HG02588 (cell line): ENCODE results near the gene DGKG.

ENCODE experiments used
- ATAC-seq: cut with Tn5 transposase; IDR thresholded peaks from one replicate; pipeline ENCODE4 v1.9.1; 2021; ENCODE audit warnings: mild to moderate bottlenecking, moderate library complexity; ENCODE audit not compliant: unreplicated experiment

The DGKG gene

DNA sequence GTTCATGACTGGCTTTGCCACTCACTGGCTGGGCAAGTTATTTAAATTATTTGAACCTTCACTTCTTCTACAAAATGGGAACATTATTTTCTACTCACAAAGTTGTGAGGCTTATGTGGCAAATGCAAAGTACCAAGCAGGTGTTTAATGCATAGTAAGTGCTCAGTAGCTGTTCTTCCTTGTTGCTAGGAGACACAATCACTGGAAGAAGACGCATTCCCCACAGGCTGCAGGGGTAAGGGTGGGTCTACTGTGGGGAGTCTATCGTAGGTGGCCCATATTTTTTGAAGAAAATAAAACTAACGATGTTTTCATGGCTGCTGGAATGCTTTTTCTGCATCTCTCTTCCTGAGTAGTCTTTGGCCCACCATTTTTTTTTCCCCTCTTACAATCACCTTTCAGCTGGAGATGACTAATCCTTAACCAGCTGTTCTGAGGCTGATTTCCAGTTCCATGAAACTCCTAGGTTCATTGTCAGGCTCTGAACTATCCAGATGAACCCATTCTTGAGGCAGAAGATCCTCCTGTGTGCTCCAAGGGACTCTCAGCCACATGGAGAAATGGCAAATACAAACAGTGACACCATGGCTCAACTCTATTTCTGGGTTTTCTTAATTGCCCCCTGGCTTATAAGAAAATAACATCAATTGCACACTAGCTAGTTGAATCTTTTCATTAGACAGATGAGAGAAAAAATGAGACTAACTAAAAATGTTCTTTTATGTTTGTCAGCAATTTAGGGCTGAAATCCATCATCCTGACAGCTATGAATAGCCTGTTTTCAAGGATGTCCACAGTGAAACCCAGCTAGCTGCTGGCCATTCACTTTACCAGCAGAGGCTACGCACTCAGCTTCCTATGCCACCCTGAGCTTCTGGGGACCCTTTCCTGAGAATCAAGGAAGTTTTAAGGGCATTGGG lies 144.9 kb downstream of the DGKG start:
- peak; percentile 24 for ATAC-seq

DNA sequence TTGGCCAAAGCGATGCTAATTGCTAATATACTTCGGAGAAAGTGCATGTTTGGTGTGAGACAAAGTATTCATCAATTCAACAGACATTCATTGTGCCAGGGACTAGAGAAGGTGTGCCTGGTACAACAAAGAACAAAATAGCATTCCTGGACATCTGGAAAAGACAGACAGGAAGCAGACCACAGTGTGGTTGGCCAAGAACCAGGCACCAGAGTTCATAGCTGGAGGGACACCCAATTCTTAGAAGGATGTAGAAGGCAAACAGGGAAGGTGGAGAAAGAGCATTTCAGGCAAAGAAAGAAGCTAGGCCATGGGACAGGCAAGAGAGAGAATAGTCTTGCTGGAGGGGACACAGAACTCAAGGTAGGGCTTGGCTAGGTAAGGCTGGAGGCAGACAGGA lies 147.4 kb downstream of the DGKG start:
- no peak for ATAC-seq

- ATAC-seq, result no peak
Measured at GRCh38 chr3:186213946-186214345, 148.1 kb downstream of the DGKG start.

GRCh38 chr3:186212611-186213010 lies 149.4 kb downstream of the DGKG start:
- no peak for ATAC-seq

DNA sequence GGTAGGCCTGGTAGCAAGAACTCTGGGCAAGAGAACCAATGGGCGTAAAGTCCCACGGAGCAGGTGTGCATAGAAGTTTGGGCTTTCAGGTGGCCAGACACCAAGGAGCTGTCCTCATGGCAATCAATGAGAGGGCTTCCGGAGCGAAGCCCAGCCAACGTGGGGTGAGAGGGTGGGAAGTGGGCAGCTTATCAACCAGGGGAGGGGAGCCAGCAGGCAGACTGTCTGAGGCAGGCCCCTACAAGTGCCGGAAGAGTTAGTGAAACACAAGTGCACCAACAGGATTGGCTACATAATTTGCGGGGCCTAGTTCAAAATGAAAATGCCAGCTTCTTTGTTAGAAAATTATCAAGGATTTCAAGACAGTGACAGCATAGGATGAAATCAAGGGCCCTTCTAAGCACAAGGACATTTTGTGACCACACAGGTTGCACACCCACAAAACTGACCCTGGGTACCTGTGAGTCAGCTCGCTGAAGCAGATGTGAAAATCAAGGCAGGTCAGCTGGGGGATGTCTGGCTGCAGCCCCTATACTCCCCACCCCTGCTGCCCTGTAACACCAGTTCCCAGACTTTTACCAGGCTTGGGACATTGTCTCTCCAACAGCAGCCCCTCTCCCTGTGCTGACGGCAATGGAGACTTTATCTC lies 151.1 kb downstream of the DGKG start:
- ATAC-seq, result no peak

- no peak for ATAC-seq
Measured at GRCh38 chr3:186209810-186210752, 152.0 kb downstream of the DGKG start.

GRCh38 chr3:186208296-186208989 lies 153.6 kb downstream of the DGKG start:
- no peak for ATAC-seq

DNA sequence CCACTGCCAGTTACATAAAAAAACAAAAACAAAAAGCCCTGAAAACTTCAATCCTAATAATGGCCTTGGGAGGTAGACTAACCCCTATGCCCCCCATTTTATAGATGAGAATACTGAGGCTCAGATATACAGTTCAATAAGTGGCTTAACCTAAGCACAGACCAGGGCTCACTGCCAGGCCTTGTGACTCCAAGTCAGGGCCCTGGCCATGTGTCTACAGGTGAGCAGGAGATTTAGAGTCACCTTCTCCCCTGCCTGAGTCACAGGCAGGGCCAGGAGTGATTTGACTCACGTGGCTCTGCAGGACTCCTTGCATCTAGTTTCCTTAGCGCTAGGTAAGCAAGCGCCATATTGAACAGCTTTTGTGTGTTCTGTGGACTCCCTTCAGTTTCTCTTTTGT lies 154.5 kb downstream of the DGKG start:
- no peak for ATAC-seq

DNA sequence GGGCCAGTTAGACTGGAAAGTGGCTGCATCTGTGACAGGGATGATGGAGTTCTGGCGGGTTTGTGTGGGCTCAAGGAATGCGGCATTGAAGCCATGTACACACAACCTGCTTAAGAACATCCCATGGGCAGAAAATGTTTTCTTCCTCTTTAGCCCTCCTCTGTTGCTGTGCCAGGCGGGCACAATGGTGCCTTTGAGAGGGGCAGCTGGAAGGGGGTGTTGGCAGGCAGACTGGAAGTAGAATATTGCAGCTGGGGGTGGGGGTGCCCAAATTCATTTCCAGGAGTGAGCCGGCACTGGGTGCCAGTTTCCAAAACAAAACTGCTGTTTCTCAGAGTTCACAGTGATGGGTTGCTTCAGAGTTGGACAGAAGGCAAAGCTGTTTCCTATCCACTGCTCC lies 161.3 kb downstream of the DGKG start:
- ATAC-seq, result no peak

GRCh38 chr3:186198442-186198841 lies 163.6 kb downstream of the DGKG start:
- no peak for ATAC-seq

- no peak for ATAC-seq
Measured at GRCh38 chr3:186194451-186194811, 167.6 kb downstream of the DGKG start.

- ATAC-seq, result no peak
Measured at GRCh38 chr3:186193534-186194450, 168.2 kb downstream of the DGKG start.

DNA sequence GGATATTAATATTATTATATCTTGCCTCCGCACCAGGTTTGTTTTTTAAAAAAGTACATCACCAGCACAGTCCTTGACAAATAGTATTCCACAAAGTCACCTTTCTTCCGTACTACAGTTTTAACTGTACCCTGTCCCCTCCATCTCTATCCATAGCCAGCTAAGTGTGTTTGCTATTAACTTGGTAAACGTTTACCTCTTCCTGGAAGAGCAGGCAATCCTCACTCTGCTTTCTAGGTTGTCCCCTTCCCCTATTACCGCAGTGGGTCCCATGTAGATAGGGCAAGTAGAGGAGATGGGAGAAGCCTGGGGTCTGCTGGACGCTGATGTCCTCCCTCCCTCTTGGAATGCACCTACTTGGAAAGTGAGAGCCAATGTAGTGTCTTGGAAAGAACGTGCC lies 169.2 kb downstream of the DGKG start:
- ATAC-seq, result no peak

DNA sequence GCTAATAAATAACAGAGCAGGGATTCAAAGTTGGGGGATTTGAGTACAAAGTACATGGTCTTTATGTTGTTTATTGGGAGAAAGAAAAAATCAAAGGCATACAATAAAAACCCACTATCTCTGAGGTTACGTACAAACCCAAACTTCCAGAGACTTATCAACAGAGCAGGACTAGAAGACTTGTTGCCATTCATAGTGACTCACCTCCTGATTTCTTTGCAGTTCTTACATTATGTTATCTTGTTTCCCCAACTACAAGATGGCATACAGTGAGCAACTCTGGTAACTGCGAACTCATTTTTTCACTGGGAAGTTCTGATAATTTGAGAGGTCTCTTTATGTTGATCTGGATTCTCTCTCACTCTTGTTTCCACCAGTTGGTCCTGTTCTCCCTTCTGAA lies 172.5 kb downstream of the DGKG start:
- no peak for ATAC-seq

DNA sequence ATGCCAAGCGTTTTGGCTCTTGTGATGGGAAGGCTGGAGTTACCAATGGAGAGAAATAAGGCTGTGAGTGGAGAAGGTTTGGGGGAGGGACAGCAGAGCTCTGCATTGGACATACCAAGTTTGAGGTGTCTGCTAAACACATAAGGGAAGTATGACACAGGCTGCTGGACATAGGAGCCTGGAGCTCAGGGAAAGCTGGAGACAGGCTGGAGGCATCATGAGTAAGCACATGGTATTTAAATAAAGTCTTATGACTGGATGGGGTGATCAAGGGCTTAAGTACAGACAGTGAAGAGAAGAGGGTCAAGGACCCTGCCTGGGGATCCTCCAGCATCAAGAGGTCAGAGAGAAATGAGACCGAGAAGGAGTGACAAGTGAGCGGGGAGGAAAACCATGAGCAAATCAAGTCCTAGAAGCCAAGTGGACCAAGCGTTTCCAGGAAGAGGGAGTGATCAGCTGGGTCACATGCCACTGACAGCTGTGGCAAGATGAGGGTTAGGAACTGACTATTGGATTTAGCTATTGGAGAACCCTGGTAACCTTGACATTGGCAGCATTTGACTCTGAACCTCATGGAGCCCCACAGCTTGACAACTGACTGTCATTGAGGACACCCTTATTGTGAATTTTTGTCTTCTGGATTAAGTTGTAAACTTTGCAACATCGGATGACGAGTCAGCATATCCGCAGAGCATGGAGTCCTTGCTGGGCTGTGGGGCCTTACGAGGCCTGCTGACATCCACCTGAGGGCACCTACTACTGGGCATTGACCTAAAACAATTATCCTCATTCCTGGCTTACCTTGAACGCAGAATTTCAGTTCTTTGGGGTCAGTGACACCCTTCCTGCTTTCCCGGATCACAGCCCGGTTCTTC lies 174.4 kb downstream of the DGKG start:
- ATAC-seq, result no peak

DNA sequence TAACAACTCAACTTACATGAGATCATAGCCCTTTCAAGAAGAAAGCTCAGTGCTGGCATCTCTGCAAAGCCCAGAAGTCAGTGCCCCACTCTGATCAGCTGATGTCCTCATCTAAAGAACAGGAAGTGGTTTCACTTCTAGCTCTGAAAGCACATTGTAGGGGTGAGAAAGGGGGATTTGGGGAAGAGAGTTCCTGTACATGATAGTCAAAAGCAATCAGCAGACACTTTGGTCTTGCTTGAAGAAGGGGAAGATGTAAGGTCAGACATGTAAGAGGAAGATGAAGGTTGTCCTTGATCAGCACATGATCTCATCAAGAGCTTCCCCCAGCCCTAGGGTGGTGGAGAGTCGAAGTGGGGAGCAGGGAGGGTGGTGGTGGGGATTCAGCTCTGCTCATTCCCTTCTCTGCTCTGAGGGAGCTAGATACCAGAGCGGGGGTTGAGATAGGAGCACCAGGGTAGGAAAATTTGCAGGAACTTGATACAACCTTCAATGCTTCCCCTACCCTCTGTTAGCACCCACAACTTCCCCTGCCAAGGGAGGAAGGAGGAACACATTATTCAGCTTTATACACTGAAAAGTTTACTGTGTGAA lies 176.7 kb downstream of the DGKG start:
- no peak for ATAC-seq

DNA sequence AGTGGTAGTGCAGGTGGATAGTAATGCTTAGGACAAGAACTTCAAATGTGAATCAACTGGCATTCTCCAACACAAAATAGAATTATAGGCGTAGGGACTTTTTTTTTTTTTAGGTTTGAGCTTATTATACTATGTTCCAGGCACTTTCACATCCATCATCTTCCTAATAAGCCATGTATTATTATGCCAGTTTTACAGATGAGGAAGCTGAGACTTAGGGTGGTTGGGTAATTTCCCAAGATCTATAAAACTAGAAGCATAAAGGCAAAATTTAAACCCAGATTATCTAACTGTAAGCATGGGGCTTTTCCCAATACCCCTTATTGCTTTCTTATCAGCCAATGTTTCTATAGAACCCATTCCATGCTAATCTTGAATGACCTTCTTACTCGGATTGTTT lies 178.0 kb downstream of the DGKG start:
- no peak for ATAC-seq

DNA sequence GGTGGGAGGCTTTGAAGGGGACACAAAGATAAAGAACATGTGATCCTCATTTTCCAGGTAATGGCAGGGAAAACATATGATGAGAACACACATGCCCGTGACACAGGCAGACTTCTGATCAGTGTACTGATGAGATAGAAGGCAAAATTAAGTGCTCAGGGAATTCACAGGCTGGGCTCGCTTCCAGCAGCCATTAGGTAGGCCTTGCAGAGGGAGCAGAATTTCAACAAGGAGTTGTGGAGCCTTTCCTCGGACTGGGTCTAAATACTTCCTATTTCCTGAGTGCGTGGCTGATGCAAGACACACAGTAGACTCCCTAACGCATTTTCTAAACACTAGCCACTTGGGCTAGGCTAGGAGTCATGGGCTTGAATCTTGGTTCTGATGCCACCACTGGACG lies 179.2 kb downstream of the DGKG start:
- ATAC-seq, result no peak
